HepG2 (cell line): Measurements from ENCODE around the gene PNKP. TPM values are rescaled to one million over a fixed set of nuclear protein-coding genes. Genes with fewer than 3 reads are reported as not detected.

Experiments
- ATAC-seq: fragments of 200-7000 bp; cut with Tn5 transposase; 3 replicates; pipeline ENCODE4 v1.9.1; 2020; ENCODE audit warnings: mild to moderate bottlenecking, moderate library complexity
- BruUV-seq: library from RNA; stranded (reverse); fragments of 400-500 nt; replicated peaks from 2 replicates; lab custom pipeline; 2021; lab: Mats Ljungman, UMichigan
- CTCF ChIA-PET: fragments of 300-600 bp; formaldehyde crosslinking; extraction: SDS; loops from one replicate; lab custom pipeline; 2021; ENCODE audit warnings: low total read pairs, inconsistent platforms, low intra/inter-chr PET ratio; lab: Yijun Ruan, JAX
- POLR2A ChIA-PET: fragments of 350-600 bp; sonication (Branson Sonifier 250); formaldehyde crosslinking; loops from one replicate; lab custom pipeline; 2020; ENCODE audit warnings: antibody characterized with exemption, inconsistent platforms; lab: Yijun Ruan, JAX
- DNase-seq: peaks from one replicate; pipeline ENCODE4 v3.0.0-alpha.2; 2015; ENCODE audit warnings: low spot score
- FAIRE-seq: peaks from 3 replicates; lab custom pipeline; 2011; peaks lifted over from hg19 to GRCh38; lab: Jason Lieb, UNC
- H2AFZ ChIP-seq: one replicate; pipeline ENCODE4 v1.6.1; 2011; ENCODE audit warnings: low read length, inconsistent platforms
- H3K27ac ChIP-seq: fragments of 300-600 bp; 3 replicates; pipeline ENCODE4 v1.8.0; 2011; ENCODE audit warnings: mixed run types, mild to moderate bottlenecking, mixed read lengths, low read length, inconsistent platforms; ENCODE audit not compliant: insufficient read depth; ENCODE audit errors: extremely low read length
- H3K27me3 ChIP-seq, 2 experiments: fragments of 200-600 bp in 1 of 2; 2 replicates in 1 of 2; 3 replicates in 1 of 2; pipeline versions ENCODE4 v1.6.0 to v1.8.0; 2011; ENCODE audit warnings: low read length in 2 of 2, mild to moderate bottlenecking in 2 of 2, moderate library complexity in 2 of 2, inconsistent platforms in 1 of 2; ENCODE audit not compliant: insufficient read depth in 2 of 2, control insufficient read depth in 1 of 2
- H3K36me3 ChIP-seq, 2 experiments: fragments of 200-600 bp in 1 of 2; replicated peaks in 1 of 2; 2 replicates in 1 of 2; 3 replicates in 1 of 2; pipeline versions ENCODE4 v1.5.1 to v1.8.0; 2011; ENCODE audit warnings: low read length in 2 of 2, inconsistent platforms in 1 of 2; ENCODE audit not compliant: insufficient read depth in 2 of 2, control insufficient read depth in 1 of 2
- H3K4me1 ChIP-seq: 2 replicates; pipeline ENCODE4 v1.5.1; 2012; ENCODE audit warnings: low read length, inconsistent platforms; ENCODE audit not compliant: insufficient read depth
- H3K4me2 ChIP-seq: 2 replicates; pipeline ENCODE4 v1.6.0; 2011; ENCODE audit warnings: low read depth, low read length, inconsistent platforms
- H3K4me3 ChIP-seq, 3 experiments: fragments of 200-600 bp in 1 of 3; sonication (generic), shearing (Covaris generic) in 1 of 3; replicated peaks in 1 of 3; 2 replicates each; pipeline ENCODE4 v1.5.1; 2011 to 2016; ENCODE audit warnings: low read length in 3 of 3, inconsistent platforms in 2 of 3, low read depth in 2 of 3, mild to moderate bottlenecking in 2 of 3, control low read depth in 1 of 3, mixed read lengths in 1 of 3; ENCODE audit not compliant: insufficient read depth in 1 of 3
- H3K79me2 ChIP-seq: one replicate; pipeline ENCODE4 v1.6.1; 2011; ENCODE audit warnings: low read length, inconsistent platforms; ENCODE audit not compliant: insufficient read depth
- H3K9ac ChIP-seq: 2 replicates; pipeline ENCODE4 v1.6.0; 2011; ENCODE audit warnings: mild to moderate bottlenecking, low read depth, low read length, inconsistent platforms; ENCODE audit not compliant: insufficient read depth
- H3K9me3 ChIP-seq: 2 replicates; pipeline ENCODE4 v1.5.1; 2012; ENCODE audit warnings: mild to moderate bottlenecking, low read length
- H4K20me1 ChIP-seq: 2 replicates; pipeline ENCODE4 v1.6.0; 2011; ENCODE audit warnings: inconsistent platforms, mild to moderate bottlenecking, low read length, moderate library complexity; ENCODE audit not compliant: insufficient read depth
- FOXK2 ChIP-seq: fragments of 450-650 bp; IDR thresholded peaks from 2 replicates; pipeline ENCODE4 v1.6.1; 2016
- KMT2B ChIP-seq: IDR thresholded peaks from 2 replicates; pipeline ENCODE4 v1.6.1; 2016; ENCODE audit warnings: missing genetic modification reagents, missing compliant biosample characterization
- SMAD3 ChIP-seq: sonication (generic); formaldehyde crosslinking; IDR thresholded peaks from 2 replicates; pipeline ENCODE4 v1.4.0; 2020; ENCODE audit warnings: missing genetic modification reagents
- SNRNP70 ChIP-seq: fragments of 200-400 bp; formaldehyde crosslinking; IDR thresholded peaks from 2 replicates; pipeline ENCODE4 v1.6.1; 2017; ENCODE audit warnings: mild to moderate bottlenecking, low read depth, low read length, moderate library complexity
- ZBTB20 ChIP-seq: sonication (generic); formaldehyde crosslinking; IDR thresholded peaks from 2 replicates; pipeline ENCODE4 v1.8.1; 2023; ENCODE audit warnings: missing genetic modification reagents, low read depth, mild to moderate bottlenecking, borderline replicate concordance
- ZNF337 ChIP-seq: sonication (generic); formaldehyde crosslinking; IDR thresholded peaks from 2 replicates; pipeline ENCODE4 v1.5.1; 2020; ENCODE audit warnings: missing genetic modification reagents, low read depth, mild to moderate bottlenecking, borderline replicate concordance
- ZNF878 ChIP-seq: sonication (generic); formaldehyde crosslinking; IDR thresholded peaks from 2 replicates; pipeline ENCODE4 v1.8.1; 2023; ENCODE audit warnings: mild to moderate bottlenecking, missing genetic modification reagents, moderate library complexity
- WGBS: methylation state at CpG from one replicate; pipeline ENCODE4 v1.1.6; 2017; ENCODE audit warnings: low lambda C conversion rate; 5-methylcytosine and 5-hydroxymethylcytosine counted together
- in situ Hi-C: cut with HindIII; loops from 2 replicates; pipeline ENCODE4 v1.10.0; 2017; ENCODE audit warnings: low pct_unique_long_range_greater_than_20kb; ENCODE audit not compliant: extremely low pct_ligation_motif_present
- intact Hi-C: fragments of 100-400 bp; cut with micrococcal nuclease; formaldehyde crosslinking; loops from one replicate; pipeline ENCODE4 v1.10.0; 2022; ENCODE audit not compliant: unreplicated experiment
- polyA plus RNA-seq, 8 experiments: library from polyadenylated mRNA; depleted of rRNA in 3 of 8; stranded (reverse) in 7 of 8; unstranded in 1 of 8; fragments of >200 nt; fragmentation: Illumina TruSeq in 4 of 8; extraction: Trizol in 4 of 8; gene quantifications; 2 replicates each; pipeline versions ENCODE4 v1.2.1 to v1.2.3, GENCODE V29; 2011 to 2016; ENCODE audit warnings: low read depth in 4 of 8, missing spikeins in 1 of 8, mixed read lengths in 1 of 8; ENCODE audit not compliant: insufficient read depth in 1 of 8
- total RNA-seq, 5 experiments: library from RNA; depleted of rRNA; stranded (reverse); fragments of >200 nt; fragmentation: Illumina TruSeq; extraction: Trizol; gene quantifications; 2 replicates each; pipeline ENCODE4 v1.2.3, GENCODE V29; 2016; ENCODE audit warnings: low read depth in 1 of 5
- TF ChIP-seq, protein P1 (sequence below), 2 experiments: sonication (generic) in 1 of 2; formaldehyde crosslinking in 1 of 2; IDR thresholded peaks; 2 replicates each; pipeline versions ENCODE4 v1.5.1 to v1.6.1; 2011 to 2020; ENCODE audit warnings: borderline replicate concordance in 1 of 2, low read depth in 1 of 2, low read length in 1 of 2, mild to moderate bottlenecking in 1 of 2, missing genetic modification reagents in 1 of 2, moderate library complexity in 1 of 2
- TF ChIP-seq, protein P2 (sequence below): fragments of 450-650 bp; IDR thresholded peaks from 2 replicates; pipeline ENCODE4 v1.6.1; 2016

PNKP gene
- total and polyA plus RNA-seq, 2 of the 13 experiments (the other 11 are each of a cell fraction or from before 2014, with no cell fraction given), result 12.7 to 27.1 TPM

DNA sequence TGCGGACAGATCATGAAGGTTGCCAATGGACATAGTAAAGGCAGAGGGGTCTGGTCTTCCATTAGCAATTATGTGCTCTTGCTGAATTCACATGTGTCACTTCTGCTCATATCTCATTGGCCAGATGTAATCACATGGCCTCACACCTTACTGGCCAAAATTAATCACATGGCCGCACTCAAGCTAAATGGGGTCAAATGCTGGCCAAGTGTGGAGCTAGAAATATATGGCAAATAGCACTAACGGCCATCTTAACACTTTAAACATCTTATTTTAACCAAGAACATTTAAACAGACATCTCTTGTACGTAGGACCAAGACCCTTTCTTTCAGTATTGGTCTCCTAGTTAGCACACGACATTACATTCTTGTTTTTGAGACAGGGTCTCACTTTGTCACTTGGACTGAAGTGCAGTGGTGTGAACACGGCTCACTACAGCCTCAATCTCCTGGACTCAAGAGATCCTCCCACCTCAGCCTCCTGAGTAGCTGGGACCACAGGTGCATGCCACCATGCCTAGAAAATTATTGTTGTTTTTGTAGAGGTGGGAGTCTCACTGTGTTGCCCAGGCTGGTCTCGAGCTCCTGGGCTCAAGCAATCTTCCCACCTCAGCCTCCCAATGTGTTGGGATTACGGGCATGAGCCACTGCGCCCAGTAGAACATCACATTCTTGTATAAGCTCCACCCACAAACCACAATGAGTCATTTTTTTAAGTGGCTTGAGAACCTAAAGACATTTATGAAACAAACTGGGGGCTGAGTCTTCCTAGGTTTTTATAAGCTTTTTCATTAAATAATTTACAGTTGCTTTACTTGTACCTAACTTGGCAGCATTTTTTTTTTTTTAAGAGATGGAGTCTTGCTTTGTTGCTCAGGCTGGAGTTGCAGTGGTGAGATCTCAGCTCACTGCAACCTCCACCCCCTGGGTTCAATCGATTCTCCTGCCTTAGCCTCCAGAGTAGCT lies 19.4 kb downstream of the PNKP start:
- H3K27me3 ChIP-seq, result no peaks in the 10 kb centered on the region; a peak in 1 of 5 replicates
- H3K4me3 ChIP-seq, result no peak overlapping the region
- no peak for TF ChIP-seq ZBTB20
- TF ChIP-seq ZNF878 (CRISPR knock-in tag), result no peak
- TF ChIP-seq, protein P1, sequence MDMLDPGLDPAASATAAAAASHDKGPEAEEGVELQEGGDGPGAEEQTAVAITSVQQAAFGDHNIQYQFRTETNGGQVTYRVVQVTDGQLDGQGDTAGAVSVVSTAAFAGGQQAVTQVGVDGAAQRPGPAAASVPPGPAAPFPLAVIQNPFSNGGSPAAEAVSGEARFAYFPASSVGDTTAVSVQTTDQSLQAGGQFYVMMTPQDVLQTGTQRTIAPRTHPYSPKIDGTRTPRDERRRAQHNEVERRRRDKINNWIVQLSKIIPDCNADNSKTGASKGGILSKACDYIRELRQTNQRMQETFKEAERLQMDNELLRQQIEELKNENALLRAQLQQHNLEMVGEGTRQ (IDR thresholded peaks at IDR 0.05; ENCODE audit: low read depth, low read length), result peak; percentile 38; the same call in 1 of the 2 replicates
- TF ChIP-seq, protein P1 (CRISPR knock-in tag; IDR thresholded peaks at IDR 0.05; ENCODE audit: borderline replicate concordance), result no peak
- no peak for TF ChIP-seq ZNF337
- TF ChIP-seq, protein P2, sequence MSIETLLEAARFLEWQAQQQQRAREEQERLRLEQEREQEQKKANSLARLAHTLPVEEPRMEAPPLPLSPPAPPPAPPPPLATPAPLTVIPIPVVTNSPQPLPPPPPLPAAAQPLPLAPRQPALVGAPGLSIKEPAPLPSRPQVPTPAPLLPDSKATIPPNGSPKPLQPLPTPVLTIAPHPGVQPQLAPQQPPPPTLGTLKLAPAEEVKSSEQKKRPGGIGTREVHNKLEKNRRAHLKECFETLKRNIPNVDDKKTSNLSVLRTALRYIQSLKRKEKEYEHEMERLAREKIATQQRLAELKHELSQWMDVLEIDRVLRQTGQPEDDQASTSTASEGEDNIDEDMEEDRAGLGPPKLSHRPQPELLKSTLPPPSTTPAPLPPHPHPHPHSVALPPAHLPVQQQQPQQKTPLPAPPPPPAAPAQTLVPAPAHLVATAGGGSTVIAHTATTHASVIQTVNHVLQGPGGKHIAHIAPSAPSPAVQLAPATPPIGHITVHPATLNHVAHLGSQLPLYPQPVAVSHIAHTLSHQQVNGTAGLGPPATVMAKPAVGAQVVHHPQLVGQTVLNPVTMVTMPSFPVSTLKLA, result peak; percentile 48
- TF ChIP-seq FOXK2, result no peak
- no peak for TF ChIP-seq SMAD3 (CRISPR knock-in tag)
- no peak for TF ChIP-seq KMT2B (CRISPR knock-in tag)
- no peak for TF ChIP-seq SNRNP70
- DNase-seq, result no peak
- H3K36me3 ChIP-seq, result no peaks in the 10 kb centered on the region
- H3K4me2 ChIP-seq, result no peak overlapping the region
- no peak overlapping the region for H3K9ac ChIP-seq
- BruUV-seq, result no TSS peak
- 89% methylated on average over 10 of the region's 10 CpGs for WGBS
- ChIA-PET POLR2A (interaction anchor here (1.4 kb wide), 1 partner anchor 21 kb away, joined by 5 read pairs; no protein-coding TSS in a partner anchor), CTCF (no interaction called here)
- no peaks in the 10 kb centered on the region for H3K9me3 ChIP-seq
- no peak overlapping the region for H3K27ac ChIP-seq
- in situ Hi-C loops (no loop called here), intact Hi-C loops (no loop called here)
- peaks cover 12% of the 10 kb centered on the region for H4K20me1 ChIP-seq
- H3K4me1 ChIP-seq, result peaks cover 32% of the 10 kb centered on the region
- FAIRE-seq, result no peak
- H2AFZ ChIP-seq, result no peak overlapping the region
- no peak for ATAC-seq
- peaks cover 13% of the 10 kb centered on the region for H3K79me2 ChIP-seq
